Measurements from ENCODE around the gene CACNA2D2. TPM values are rescaled to one million over a fixed set of nuclear protein-coding genes. Genes with fewer than 3 reads are reported as not detected.

CACNA2D2 gene
- total RNA-seq, 1 experiment from 2014 or later, result 0.59 TPM

DNA sequence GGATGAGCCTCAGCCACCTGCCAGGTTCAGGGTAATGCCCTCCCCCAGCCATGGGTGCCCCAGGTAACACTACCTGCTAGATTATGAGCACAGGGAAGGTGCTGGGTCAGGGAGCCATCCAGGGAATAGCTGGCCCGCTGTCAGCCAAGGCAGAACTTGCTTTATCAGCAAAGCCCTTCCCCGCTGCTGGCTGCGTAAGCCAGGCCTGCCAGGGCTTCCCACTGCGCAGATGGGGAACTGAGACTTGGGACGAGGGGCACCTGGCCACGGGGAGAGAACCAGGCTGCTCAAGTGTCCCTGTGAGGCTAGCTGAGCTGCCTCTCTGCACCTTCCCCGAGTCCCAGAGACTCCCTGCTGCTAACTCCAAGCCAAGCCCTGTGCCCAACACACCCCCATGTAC is 45.4 kb downstream of the CACNA2D2 start:
- DNase-seq (ENCODE audit: low read depth, low spot score) (no peak), ATAC-seq (no peak)
- BruUV-seq (replicated peaks), result no TSS peak
- Histone ChIP-seq H3K4me3 (ENCODE audit: low read depth in 2 of 2, low read length in 2 of 2) (no peak overlapping the region), H3K4me1 (ENCODE audit: control insufficient read depth, insufficient read depth, low read length) (no peaks in the 10 kb centered on the region), H3K27ac (ENCODE audit: low read length) (no peak overlapping the region), H3K27me3 (ENCODE audit: control insufficient read depth, insufficient read depth, low read length) (no peaks in the 10 kb centered on the region), H3K36me3 (ENCODE audit: control insufficient read depth, insufficient read depth, low read length) (no peaks in the 10 kb centered on the region), H3K9me3 (ENCODE audit: control insufficient read depth, insufficient read depth, low read depth, low read length) (no peaks in the 10 kb centered on the region)
- POLR2A ChIA-PET, result no interaction called here
- CTCF ChIA-PET, result no interaction called here
- in situ Hi-C loops (cut with HindIII; ENCODE audit: low pct_unique_long_range_greater_than_20kb, low sequenced_read_pairs), result no loop called here
- TF ChIP-seq TCF7L2 (IDR thresholded peaks at IDR 0.05; ENCODE audit: low read depth, low read length), result no peak
- TF ChIP-seq REST (IDR thresholded peaks at IDR 0.05; ENCODE audit: insufficient read depth in 1 of 2, low read depth in 2 of 2, low read length in 1 of 2), result no peak
- TF ChIP-seq POLR2AphosphoS5 (IDR thresholded peaks at IDR 0.05; ENCODE audit: low read depth, low read length), result no peak
- TF ChIP-seq, protein P1, sequence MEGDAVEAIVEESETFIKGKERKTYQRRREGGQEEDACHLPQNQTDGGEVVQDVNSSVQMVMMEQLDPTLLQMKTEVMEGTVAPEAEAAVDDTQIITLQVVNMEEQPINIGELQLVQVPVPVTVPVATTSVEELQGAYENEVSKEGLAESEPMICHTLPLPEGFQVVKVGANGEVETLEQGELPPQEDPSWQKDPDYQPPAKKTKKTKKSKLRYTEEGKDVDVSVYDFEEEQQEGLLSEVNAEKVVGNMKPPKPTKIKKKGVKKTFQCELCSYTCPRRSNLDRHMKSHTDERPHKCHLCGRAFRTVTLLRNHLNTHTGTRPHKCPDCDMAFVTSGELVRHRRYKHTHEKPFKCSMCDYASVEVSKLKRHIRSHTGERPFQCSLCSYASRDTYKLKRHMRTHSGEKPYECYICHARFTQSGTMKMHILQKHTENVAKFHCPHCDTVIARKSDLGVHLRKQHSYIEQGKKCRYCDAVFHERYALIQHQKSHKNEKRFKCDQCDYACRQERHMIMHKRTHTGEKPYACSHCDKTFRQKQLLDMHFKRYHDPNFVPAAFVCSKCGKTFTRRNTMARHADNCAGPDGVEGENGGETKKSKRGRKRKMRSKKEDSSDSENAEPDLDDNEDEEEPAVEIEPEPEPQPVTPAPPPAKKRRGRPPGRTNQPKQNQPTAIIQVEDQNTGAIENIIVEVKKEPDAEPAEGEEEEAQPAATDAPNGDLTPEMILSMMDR (IDR thresholded peaks at IDR 0.05), result no peak
- TF ChIP-seq SIN3A (IDR thresholded peaks at IDR 0.05; ENCODE audit: borderline replicate concordance, insufficient read depth, low read depth, low read length), result no peak
- intact Hi-C loops (cut with micrococcal nuclease; ENCODE audit: unreplicated experiment), result no loop called here

DNA sequence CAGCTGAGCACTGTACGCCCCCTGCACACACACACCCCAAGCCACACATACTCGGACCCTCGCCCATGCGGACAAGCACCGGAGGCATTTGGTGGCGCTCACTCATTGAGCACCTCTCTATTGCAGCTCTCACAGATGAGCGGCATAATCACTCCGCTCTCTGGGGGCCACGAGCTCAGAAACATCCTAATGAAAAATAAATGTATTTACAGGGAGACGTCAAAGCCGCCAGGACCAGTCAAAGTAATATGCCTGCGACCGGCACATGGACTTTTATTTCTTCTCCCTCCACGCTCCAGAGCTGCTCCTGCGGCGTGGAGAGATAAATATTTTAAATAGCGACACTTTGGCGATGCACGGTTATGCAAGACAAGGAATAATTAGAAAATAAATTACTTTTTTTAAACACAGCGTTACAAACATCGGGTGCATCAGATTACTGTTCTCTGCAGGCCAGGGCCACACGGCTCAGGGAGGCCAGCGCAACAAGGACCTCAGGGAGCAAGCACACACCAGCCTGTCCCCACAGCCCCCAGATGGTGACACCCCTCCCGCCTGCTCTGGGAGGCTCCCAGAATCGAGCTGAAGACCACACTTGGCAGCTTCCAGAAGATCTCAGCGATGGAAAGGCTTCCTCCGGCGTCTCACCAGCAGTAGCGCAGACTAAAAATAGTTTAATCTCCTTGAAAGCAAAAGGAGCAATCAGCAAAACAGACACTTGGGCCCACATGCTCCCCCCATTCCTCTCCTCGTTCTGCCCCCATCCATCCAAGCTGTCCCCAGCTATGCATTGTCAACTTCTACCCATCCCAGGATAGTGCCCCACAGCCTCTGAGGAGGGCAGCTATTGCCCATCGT is 48.0 kb downstream of the CACNA2D2 start:
- ATAC-seq, result no peak
- no peaks in the 10 kb centered on the region for H3K4me1 ChIP-seq (ENCODE audit: control insufficient read depth, insufficient read depth, low read length)
- H3K36me3 ChIP-seq (ENCODE audit: control insufficient read depth, insufficient read depth, low read length), result no peaks in the 10 kb centered on the region
- in situ Hi-C loops (cut with HindIII; ENCODE audit: low pct_unique_long_range_greater_than_20kb, low sequenced_read_pairs), result no loop called here
- no peaks in the 10 kb centered on the region for H3K27me3 ChIP-seq (ENCODE audit: control insufficient read depth, insufficient read depth, low read length)
- no peak overlapping the region for H3K27ac ChIP-seq (ENCODE audit: low read length)
- H3K4me3 ChIP-seq (ENCODE audit: low read depth in 2 of 2, low read length in 2 of 2), result no peak overlapping the region
- no peaks in the 10 kb centered on the region for H3K9me3 ChIP-seq (ENCODE audit: control insufficient read depth, insufficient read depth, low read depth, low read length)
- CTCF ChIA-PET, result no interaction called here
- POLR2A ChIA-PET, result no interaction called here
- TF ChIP-seq REST (IDR thresholded peaks at IDR 0.05; ENCODE audit: insufficient read depth in 1 of 2, low read depth in 2 of 2, low read length in 1 of 2), result no peak
- intact Hi-C loops (cut with micrococcal nuclease; ENCODE audit: unreplicated experiment), result no loop called here
- no TSS peak for BruUV-seq (replicated peaks)
- no peak for DNase-seq (ENCODE audit: low read depth, low spot score)
